Parathyroid adenoma (tissue), 2 donors: ENCODE measurements around the gene SNAP47.

Experiments used
- H2AFZ ChIP-seq: fragments of 300-600 bp; sonication (generic); one replicate; pipeline ENCODE4 v1.7.0; 2017; ENCODE audit warnings: antibody characterized with exemption, mild to moderate bottlenecking
- H3K27ac ChIP-seq: fragments of 300-600 bp; sonication (generic); one replicate; pipeline ENCODE4 v1.7.0; 2017
- H3K27me3 ChIP-seq: fragments of 300-600 bp; sonication (generic); one replicate; pipeline ENCODE4 v1.7.0; 2017; ENCODE audit warnings: low read length; ENCODE audit not compliant: control insufficient read depth, insufficient read depth
- H3K36me3 ChIP-seq: fragments of 300-600 bp; sonication (generic); one replicate; pipeline ENCODE4 v1.7.0; 2017; ENCODE audit warnings: low read length; ENCODE audit not compliant: control insufficient read depth, insufficient read depth
- H3K4me1 ChIP-seq: fragments of 300-600 bp; sonication (generic); one replicate; pipeline ENCODE4 v1.7.0; 2017; ENCODE audit warnings: control low read depth
- H3K4me2 ChIP-seq: fragments of 300-600 bp; sonication (generic); one replicate; pipeline ENCODE4 v1.7.0; 2017; ENCODE audit warnings: low read length
- H3K4me3 ChIP-seq: fragments of 300-600 bp; sonication (generic); one replicate; pipeline ENCODE4 v1.7.0; 2017; ENCODE audit warnings: low read depth, low read length
- H3K79me2 ChIP-seq: fragments of 300-600 bp; sonication (generic); one replicate; pipeline ENCODE4 v1.7.0; 2017; ENCODE audit warnings: control low read depth
- H3K9ac ChIP-seq: fragments of 300-600 bp; sonication (generic); one replicate; pipeline ENCODE4 v1.7.0; 2017; ENCODE audit warnings: mild to moderate bottlenecking
- H3K9me3 ChIP-seq: fragments of 300-600 bp; sonication (generic); one replicate; pipeline ENCODE4 v1.7.0; 2017; ENCODE audit warnings: low read length; ENCODE audit not compliant: control insufficient read depth
- TF ChIP-seq, protein P1 (sequence below): fragments of 300-600 bp; sonication (generic); IDR thresholded peaks from one replicate; pipeline ENCODE4 v1.7.0; 2017; ENCODE audit warnings: antibody characterized with exemption, mild to moderate bottlenecking
- donor health status: primary hyperparathyroidism.

SNAP47 gene

DNA sequence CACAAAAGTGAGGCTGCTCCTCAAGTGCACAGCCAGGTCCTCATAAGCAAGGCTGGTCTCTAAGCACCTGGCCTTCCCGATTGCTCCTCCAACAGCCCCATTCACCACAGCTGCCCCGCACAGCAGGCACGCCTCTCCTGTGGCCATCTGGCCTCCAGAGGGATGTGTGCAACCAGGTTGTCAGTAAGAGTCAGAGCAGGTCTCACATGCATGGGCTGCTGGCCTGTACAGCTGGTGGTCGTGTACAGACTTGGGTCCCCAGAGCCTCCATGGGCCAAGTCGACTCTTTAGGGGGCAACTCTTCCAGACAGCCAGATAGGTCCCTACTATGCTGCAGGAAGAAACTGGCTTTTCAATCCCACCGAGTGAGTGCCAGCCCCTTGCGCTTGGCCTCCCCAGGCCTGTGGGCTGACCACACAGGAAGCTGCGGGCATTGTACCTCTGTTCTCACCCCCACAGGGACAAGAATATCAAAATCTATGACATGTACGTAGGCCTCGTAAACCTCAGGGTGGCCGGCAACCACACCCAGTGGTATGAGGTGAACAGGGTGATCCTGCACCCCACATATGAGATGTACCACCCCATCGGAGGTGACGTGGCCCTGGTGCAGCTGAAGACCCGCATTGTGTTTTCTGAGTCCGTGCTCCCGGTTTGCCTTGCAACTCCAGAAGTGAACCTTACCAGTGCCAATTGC is 81.7 kb downstream of the SNAP47 start:
- Histone ChIP-seq H3K79me2 (no peaks in the 10 kb centered on the region), H3K9me3 (no peaks in the 10 kb centered on the region), H2AFZ (no peak overlapping the region), H3K4me1 (no peaks in the 10 kb centered on the region), H3K9ac (no peak overlapping the region), H3K4me3 (no peak overlapping the region), H3K27me3 (no peaks in the 10 kb centered on the region), H3K4me2 (no peak overlapping the region), H3K36me3 (no peaks in the 10 kb centered on the region), H3K27ac (no peak overlapping the region)
- TF ChIP-seq, protein P1, sequence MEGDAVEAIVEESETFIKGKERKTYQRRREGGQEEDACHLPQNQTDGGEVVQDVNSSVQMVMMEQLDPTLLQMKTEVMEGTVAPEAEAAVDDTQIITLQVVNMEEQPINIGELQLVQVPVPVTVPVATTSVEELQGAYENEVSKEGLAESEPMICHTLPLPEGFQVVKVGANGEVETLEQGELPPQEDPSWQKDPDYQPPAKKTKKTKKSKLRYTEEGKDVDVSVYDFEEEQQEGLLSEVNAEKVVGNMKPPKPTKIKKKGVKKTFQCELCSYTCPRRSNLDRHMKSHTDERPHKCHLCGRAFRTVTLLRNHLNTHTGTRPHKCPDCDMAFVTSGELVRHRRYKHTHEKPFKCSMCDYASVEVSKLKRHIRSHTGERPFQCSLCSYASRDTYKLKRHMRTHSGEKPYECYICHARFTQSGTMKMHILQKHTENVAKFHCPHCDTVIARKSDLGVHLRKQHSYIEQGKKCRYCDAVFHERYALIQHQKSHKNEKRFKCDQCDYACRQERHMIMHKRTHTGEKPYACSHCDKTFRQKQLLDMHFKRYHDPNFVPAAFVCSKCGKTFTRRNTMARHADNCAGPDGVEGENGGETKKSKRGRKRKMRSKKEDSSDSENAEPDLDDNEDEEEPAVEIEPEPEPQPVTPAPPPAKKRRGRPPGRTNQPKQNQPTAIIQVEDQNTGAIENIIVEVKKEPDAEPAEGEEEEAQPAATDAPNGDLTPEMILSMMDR = no peak

DNA sequence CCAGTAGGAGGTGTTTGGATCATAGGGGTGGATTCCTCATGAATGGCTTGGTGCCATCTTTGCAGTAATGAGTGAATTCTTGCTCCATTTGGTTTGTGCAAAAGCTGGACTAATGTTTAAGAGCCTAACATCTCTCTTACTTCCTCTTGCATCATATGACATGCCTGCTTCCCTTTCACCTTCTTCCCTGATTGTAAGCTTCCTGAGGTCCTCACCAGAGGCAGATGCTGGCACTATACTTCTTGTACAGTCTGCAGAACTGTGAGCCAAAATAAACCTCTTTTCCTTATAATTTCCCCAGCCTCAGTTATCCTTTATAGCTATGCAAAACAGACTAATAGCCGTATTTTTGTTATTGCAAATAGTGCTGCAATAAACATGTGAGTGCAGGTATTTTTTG is 88.3 kb downstream of the SNAP47 start:
- Histone ChIP-seq H3K4me2 (no peak overlapping the region), H3K36me3 (no peaks in the 10 kb centered on the region), H3K27ac (no peak overlapping the region), H3K9ac (no peak overlapping the region), H3K4me1 (no peaks in the 10 kb centered on the region), H3K27me3 (no peaks in the 10 kb centered on the region), H3K4me3 (no peak overlapping the region), H3K9me3 (no peaks in the 10 kb centered on the region), H2AFZ (no peak overlapping the region), H3K79me2 (no peaks in the 10 kb centered on the region)
- TF ChIP-seq, protein P1 = no peak

DNA sequence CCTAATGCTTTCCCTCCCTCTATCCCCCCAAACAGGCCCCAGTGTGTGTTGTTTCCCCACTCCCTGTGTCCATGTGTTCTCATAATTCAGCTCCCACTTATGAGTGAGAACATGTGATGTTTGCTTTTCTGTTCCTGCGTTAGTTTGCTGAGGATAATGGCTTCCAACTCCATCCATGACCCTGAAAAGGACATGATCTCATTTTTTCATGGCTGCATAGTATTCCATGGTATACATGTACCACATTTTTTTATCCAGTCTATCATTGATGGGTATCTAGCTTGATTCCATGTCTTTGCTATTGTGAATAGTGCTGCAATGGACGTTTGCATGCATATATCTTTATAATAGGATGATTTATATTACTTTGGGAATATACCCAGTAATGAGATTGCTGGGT is 89.0 kb downstream of the SNAP47 start:
- no peak overlapping the region for H3K27ac ChIP-seq
- H3K9ac ChIP-seq = no peak overlapping the region
- no peak overlapping the region for H3K4me2 ChIP-seq
- H3K4me3 ChIP-seq = no peak overlapping the region
- TF ChIP-seq, protein P1 = no peak
- no peaks in the 10 kb centered on the region for H3K9me3 ChIP-seq
- H2AFZ ChIP-seq = no peak overlapping the region
- H3K27me3 ChIP-seq = no peaks in the 10 kb centered on the region
- H3K36me3 ChIP-seq = no peaks in the 10 kb centered on the region
- no peaks in the 10 kb centered on the region for H3K4me1 ChIP-seq
- no peaks in the 10 kb centered on the region for H3K79me2 ChIP-seq

DNA sequence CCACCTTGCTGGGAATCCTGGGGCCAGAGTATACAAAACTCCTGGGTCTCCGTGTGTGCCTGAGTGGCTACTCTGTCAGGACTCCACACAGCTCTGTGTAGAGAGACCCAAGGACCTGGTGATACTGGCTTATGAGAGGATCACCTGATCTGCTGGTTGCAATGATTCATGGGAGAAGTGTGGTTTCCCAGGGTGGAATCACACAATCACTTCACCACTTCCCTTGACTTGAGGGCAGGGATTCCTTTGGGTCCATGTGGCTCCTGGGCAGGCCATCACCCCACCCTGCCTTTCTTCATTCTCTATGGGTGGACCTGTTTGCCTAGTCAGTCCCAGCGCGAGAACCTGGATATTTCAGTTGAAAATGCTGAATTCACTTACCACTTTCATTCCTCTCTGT is 93.6 kb downstream of the SNAP47 start:
- TF ChIP-seq, protein P1 = no peak
- Histone ChIP-seq H3K27me3 (no peaks in the 10 kb centered on the region), H3K79me2 (no peaks in the 10 kb centered on the region), H2AFZ (no peak overlapping the region), H3K36me3 (no peaks in the 10 kb centered on the region), H3K27ac (no peak overlapping the region), H3K4me3 (no peak overlapping the region), H3K9ac (no peak overlapping the region), H3K9me3 (no peaks in the 10 kb centered on the region), H3K4me2 (no peak overlapping the region), H3K4me1 (no peaks in the 10 kb centered on the region)
